Right lobe of liver (tissue), 4 donors: ENCODE data around the gene RAB3IP.

ENCODE experiments used
- CTCF ChIP-seq, 4 donors: fragments of 200-600 bp in 3 of 4; fragments of 450-650 bp in 1 of 4; IDR thresholded peaks; one replicate each; pipeline versions ENCODE4 v1.5.1 to v1.8.0; 2016 to 2022; ENCODE audit warnings: antibody characterized with exemption in 4 of 4, mild to moderate bottlenecking in 2 of 4
- POLR2A ChIP-seq: fragments of 450-650 bp; IDR thresholded peaks from one replicate; pipeline ENCODE4 v1.6.1; 2017; ENCODE audit warnings: antibody characterized with exemption, mild to moderate bottlenecking
- donor health status: DM: no; HTN: no; CAD: no.
- donor health status: DM: no; HTN: no; CAD: no.
- donor health status: DM: no; HTN: yes; CAD: no.

- no peak for TF ChIP-seq CTCF (IDR thresholded peaks at IDR 0.05)
- no peak for TF ChIP-seq POLR2A
These were observed 77.4 kb downstream of the RAB3IP start for GRCh38 chr12:69816082-69816481.
